Measurements from ENCODE around the gene TEK.

- TF ChIP-seq CTCF (tag by site-specific recombination; IDR thresholded peaks at IDR 0.05) (no peak), ZBTB26 (tag by site-specific recombination; optimal IDR thresholded peaks at IDR 0.05) (no peak), EGR2 (tag by site-specific recombination; IDR thresholded peaks at IDR 0.05; ENCODE audit: low read depth) (no peak), ZNF146 (tag by site-specific recombination; IDR thresholded peaks at IDR 0.05) (no peak), ZBTB11 (tag by site-specific recombination; conservative IDR thresholded peaks at IDR 0.05; ENCODE audit: low read depth) (no peak), ZNF510 (tag by site-specific recombination; IDR thresholded peaks at IDR 0.05; ENCODE audit: insufficient replicate concordance) (no peak), ZNF398 (tag by site-specific recombination; IDR thresholded peaks at IDR 0.05) (no peak), ZNF274 (IDR thresholded peaks at IDR 0.05; ENCODE audit: low read length) (no peak), ZNF274 (tag by site-specific recombination; IDR thresholded peaks at IDR 0.05; ENCODE audit: borderline replicate concordance) (no peak), ZNF280D (tag by site-specific recombination; IDR thresholded peaks at IDR 0.05) (no peak), KLF16 (tag by site-specific recombination; IDR thresholded peaks at IDR 0.05) (no peak)
Measured at GRCh38 chr9:27202056-27202455, 93.0 kb downstream of the TEK start.

Data from HEK293 (cell line).